GM21619 (cell line): ENCODE measurements around the gene TMEM129.

ENCODE experiments used
- ATAC-seq: cut with Tn5 transposase; IDR thresholded peaks from one replicate; pipeline ENCODE4 v1.9.1; 2021; ENCODE audit not compliant: unreplicated experiment

TMEM129 gene

GRCh38 chr4:1745165-1745564 is 24.0 kb upstream of the TMEM129 start:
- no peak for ATAC-seq

- ATAC-seq, result no peak
Measured at GRCh38 chr4:1744552-1744951, 23.4 kb upstream of the TMEM129 start.

DNA sequence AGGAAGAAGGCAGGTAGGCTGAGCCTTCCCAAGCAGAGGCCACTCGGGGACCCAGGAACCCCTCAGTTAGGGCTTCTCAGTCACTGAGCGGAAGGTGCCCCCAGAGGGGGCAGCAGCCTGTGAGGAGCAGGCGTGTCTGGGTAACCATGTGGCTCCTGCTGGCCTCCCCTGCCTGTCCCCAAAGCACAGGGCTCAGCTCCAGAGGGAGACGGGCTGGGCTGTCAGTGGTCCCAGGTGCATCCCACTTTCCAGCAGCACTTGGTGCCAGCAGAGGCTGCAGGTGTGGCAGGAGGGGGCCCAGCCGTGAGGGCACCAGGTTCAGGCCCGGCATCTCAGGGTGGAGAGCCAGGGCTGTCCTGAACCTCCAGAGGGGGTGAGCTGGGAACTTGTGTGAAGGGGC is 22.9 kb upstream of the TMEM129 start:
- ATAC-seq, result no peak

GRCh38 chr4:1743551-1743950 is 22.4 kb upstream of the TMEM129 start:
- ATAC-seq, result no peak

DNA sequence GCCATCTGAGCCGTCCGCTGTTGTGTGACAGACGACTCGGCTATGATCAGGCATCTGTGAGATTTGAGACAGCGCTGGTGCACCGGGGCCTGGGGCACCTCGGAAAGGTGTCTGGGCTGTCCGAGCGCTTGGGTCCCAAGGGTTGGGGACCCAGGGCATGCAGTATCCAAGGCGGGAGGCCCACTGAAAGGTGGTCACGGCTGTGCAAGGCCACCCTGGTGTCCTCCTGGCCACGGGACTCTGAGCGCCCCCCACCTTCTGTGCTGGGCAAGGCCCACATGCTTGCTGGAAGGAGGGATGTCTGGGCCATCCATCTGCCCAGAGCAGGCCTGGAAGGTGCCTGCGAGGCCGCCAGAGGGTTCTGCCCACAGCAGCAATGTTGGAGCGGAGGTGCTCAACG is 20.1 kb upstream of the TMEM129 start:
- no peak for ATAC-seq

GRCh38 chr4:1740021-1740545 is 19.0 kb upstream of the TMEM129 start:
- no peak for ATAC-seq

GRCh38 chr4:1739358-1739757 is 18.2 kb upstream of the TMEM129 start:
- no peak for ATAC-seq

- no peak for ATAC-seq
Measured at GRCh38 chr4:1738410-1738809, 17.3 kb upstream of the TMEM129 start.

DNA sequence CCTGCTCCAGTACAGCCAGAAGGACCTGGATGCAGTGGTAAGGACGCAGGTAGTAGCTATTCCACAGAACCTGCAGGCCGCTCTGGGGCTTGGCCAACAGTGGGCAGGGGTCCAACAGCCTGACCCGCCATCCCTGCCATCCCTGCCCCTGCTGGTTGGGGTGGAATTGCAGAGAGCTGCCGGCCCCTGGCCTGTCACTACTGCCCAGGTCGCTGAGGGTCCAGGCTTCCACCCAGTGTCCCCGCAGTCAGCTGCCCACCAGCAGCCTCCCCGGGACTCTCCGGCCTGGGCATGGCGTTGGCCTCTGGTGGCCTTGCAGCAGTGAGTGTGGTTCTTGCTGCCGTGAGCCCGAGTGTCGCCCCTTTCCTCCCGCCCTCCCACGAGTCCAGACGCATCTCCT is 16.5 kb upstream of the TMEM129 start:
- ATAC-seq, result no peak

GRCh38 chr4:1736812-1737211 is 15.7 kb upstream of the TMEM129 start:
- ATAC-seq, result no peak

DNA sequence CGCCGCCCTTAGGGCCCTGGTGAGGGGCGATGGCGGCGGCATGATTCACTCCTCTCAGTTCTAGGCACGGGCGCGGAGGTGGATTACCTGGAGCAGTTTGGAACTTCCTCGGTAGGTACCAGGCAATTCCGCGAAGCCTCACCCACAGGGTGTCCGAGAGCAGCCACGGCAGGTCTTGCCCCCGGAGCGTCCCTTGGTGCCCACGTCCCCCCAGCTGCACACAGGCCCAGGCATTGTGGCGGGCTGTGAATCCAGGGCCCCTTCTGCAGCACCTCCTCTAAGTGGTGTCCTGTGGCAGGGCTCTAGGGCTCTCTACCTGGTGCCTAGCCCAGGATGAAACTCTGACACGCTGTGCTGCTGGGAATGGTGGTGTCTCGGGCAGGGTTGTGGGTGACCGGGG is 14.1 kb upstream of the TMEM129 start:
- ATAC-seq, result no peak

DNA sequence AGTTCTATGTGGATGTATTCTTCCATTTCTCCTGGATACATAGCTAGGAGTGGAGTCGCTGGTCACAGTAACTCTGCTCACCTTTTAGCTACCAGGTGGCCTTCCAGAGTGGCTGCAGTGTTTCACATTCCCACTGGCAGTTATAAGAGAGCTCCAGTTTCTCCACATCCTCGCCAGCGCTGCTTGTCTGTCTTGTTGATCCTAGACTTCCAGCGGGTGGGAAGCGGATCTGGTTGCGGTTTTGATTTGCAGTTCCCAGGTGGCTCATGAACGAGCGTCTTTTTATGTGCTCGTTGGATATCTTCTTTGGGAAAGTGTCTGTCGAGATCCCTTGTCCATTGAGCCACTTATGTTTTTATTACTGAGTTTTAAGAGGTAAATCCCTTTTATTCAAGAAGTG is 11.8 kb upstream of the TMEM129 start:
- ATAC-seq, result no peak

GRCh38 chr4:1731180-1731579 is 10.1 kb upstream of the TMEM129 start:
- ATAC-seq, result no peak

- ATAC-seq, result no peak
Measured at GRCh38 chr4:1730532-1731135, 9.5 kb upstream of the TMEM129 start.

DNA sequence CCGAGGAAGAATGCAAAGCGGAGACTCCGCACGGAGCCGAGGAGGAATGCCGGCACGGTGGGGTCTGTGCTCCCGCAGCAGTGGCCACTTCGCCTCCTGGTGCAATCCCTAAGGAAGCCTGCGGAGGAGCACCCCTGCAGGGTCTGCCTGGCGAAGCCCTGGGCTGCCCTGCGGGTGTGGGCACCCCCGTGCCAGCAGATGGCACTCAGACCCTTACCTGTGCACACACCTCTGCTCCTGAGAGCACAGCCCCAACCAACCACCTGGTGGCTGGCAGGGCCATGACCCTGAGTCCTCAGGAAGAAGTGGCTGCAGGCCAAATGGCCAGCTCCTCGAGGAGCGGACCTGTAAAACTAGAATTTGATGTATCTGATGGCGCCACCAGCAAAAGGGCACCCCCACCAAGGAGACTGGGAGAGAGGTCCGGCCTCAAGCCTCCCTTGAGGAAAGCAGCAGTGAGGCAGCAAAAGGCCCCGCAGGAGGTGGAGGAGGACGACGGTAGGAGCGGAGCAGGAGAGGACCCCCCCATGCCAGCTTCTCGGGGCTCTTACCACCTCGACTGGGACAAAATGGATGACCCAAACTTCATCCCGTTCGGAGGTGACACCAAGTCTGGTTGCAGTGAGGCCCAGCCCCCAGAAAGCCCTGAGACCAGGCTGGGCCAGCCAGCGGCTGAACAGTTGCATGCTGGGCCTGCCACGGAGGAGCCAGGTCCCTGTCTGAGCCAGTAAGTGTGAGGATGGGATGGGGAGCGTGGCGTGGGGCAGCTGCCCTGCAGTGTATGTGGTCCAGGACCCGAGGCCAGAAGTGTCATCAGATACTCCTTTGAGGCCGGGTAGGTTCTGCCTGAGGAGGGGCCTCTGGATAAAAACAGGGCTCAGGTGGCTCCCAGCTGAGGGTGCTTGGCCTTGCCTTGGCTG is 7.2 kb upstream of the TMEM129 start:
- no peak for ATAC-seq

DNA sequence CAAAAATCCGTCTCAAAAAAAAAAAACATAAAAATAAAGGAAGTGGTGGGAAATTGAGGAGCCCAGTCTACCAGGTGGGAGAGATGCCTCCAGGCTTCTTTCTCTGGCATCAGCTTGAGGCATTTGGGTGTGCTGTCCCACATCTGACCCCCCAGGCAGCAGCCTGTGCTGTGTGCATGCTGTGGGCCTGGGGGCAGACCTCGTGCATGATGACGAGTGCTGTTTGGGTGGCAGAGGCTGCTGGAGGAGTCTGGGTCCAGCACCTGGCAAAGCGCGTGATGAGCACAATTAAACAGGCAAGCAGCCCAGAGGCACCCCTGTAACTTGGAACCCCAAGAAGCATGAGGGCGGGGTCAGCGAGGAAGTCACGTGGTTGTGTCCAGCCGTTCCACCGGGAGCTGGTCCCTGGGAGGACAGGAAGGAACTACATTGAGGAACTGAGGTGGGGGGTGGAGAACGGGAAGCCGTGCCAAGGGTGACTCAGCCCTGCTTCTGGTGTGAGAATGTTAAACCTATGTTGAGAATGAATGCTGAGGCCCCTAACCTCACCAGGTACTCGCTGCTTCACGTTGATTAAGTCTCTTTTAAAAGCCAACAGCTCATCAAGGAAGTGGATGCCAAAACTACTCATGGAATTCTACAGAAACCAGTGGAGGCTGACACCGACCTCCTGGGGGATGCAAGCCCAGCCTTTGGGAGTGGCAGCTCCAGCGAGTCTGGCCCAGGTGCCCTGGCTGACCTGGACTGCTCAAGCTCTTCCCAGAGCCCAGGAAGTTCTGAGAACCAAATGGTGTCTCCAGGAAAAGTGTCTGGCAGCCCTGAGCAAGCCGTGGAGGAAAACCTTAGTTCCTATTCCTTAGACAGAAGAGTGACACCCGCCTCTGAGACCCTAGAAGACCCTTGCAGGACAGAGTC is 6.3 kb upstream of the TMEM129 start:
- ATAC-seq, result no peak

DNA sequence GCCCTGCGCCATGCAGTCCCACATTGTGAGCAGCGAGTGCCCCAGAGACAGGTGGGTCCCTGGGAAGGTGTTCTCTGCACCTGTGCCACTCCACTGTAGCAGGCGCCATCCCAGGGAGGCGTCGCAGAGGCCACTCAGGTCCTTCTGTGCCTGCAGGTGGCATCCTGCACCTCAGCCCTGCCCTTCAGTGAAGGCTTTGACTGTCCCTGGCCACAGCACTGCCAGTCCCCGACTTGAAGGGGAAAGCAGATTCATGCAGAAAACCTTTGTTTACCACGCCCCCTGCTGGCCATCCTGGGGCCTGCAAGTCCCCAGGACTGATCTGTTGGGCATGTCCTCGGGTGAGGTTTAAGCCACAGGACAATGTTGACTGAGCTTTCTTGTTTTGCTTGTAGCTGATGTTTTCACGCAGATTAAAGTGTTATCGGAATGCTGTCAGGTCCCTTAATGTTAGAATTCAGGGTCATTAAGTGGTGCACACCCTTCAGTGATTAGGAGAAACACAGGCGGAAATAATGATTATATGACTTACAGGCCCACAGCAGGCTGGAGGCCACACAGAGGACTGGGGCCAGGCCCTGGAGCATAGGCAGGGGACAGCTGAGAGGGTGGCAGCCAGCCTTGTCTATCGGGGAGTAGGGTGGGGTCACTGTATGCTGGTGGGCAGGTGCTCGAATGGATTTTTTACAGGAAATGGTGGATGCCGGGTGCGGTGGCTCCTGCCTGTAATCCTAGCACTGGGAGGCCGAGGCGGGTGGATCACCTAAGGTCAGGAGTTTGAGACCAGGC is 5.2 kb upstream of the TMEM129 start:
- no peak for ATAC-seq

DNA sequence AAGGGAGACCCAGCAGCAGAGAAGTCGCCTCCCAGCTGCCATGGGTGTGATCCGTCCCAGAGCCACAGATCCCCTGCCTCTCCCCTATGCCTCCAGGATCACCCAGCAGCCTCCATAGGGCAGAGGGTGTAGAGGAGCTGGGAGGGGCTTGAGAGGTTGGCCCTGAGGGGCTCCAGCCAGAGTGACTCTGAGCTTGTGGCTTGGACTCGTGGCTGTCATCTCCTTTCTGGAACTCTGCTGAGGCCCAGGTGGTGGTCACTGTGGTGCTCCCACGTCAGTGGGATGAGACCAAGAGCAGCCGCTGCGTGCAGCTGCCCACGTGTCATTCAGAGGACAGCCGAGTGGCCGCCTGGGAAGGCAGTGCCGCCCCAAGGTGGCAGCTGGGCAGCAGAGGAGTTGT is 4.4 kb upstream of the TMEM129 start:
- ATAC-seq, result no peak

DNA sequence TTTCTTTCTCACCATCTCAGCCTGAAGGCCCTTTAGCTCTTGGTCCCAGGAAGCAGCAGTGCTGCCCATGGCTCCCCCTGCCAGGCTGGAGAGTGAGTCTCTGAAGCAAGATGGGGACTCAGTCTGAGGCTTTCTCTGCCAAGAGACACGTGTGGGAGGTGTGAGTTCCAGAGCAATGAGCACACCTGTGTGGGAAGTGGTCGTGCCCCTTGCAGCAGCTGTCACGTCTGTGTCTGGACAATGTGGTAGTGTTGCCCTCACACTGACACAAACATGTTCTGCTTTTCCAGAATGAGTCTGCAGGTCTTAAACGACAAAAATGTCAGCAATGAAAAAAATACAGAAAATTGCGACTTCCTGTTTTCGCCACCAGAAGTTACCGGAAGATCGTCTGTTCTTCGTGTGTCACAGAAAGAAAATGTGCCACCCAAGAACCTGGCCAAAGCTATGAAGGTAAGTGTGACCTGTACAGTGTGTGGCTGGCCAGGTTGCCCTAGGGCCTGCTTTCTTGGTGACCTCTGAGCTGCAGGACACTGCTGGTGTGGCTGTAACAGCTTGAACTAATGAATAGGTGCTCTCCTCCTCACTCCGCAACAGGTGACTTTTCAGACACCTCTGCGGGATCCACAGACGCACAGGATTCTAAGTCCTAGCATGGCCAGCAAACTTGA is 2.1 kb upstream of the TMEM129 start:
- no peak for ATAC-seq

DNA sequence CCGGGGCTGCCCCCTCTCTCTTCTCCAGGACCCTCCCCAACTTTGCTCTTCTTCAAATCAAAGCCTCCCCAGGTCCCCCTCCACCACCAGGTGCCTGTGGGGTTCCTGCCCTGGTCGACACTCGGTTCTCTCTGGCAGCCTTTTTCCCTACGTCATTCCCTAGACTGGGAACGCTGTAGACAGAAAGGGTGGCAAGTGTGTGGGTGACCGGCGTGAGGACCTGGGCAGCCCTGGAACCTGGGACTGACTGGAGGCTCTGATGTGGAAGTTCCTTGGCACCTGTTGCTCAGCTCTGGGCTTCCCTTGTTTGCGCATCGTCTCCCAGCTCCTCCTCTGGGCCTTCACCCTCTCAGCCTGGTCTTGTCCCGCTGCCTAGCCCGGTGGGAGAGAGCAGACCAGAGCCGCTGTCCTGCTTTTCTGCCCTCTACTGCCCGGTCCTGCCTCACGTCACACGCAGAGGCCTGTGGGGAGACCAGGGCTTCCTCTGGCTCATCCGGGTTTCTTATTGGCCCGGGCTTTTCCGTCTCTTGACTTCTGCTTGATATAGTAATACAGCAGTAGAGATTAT is 1.5 kb upstream of the TMEM129 start:
- no peak for ATAC-seq
